ENCODE data around the gene SAT2.
A peak's percentile ranks its signal among the peaks of the same experiment; 100 is the strongest.

The SAT2 gene

GRCh38 chr17:7591596-7591995, 36.0 kb downstream of the SAT2 start:
- Histone ChIP-seq H3K9me3 (ENCODE audit: control insufficient read depth, insufficient read depth, low read length) (no peaks in the 10 kb centered on the region), H3K9ac (ENCODE audit: low read depth, low read length) (no peak overlapping the region), H3K27ac (ENCODE audit: low read depth, low read length) (peak overlapping the region; percentile 96), H3K36me3 (ENCODE audit: control insufficient read depth, insufficient read depth, low read length) (peaks cover 68% of the 10 kb centered on the region), H3K27me3 (ENCODE audit: control insufficient read depth, insufficient read depth, low read length) (no peaks in the 10 kb centered on the region), H3K4me3 (ENCODE audit: low read depth, low read length) (no peak overlapping the region), H3K4me1 (ENCODE audit: control insufficient read depth, insufficient read depth, low read length) (peaks cover 14% of the 10 kb centered on the region)

- H3K36me3 ChIP-seq (ENCODE audit: control insufficient read depth, insufficient read depth, low read length) = peaks cover 63% of the 10 kb centered on the region
- H3K4me3 ChIP-seq (ENCODE audit: low read depth, low read length) = 0 out of 2 replicates have a peak overlapping the region, but pooled peaks have one; percentile 28
- H3K9me3 ChIP-seq (ENCODE audit: control insufficient read depth, insufficient read depth, low read length) = no peaks in the 10 kb centered on the region
- H3K27me3 ChIP-seq (ENCODE audit: control insufficient read depth, insufficient read depth, low read length) = no peaks in the 10 kb centered on the region
- peak overlapping the region; percentile 72 for H3K9ac ChIP-seq (ENCODE audit: low read depth, low read length)
- peaks cover 14% of the 10 kb centered on the region for H3K4me1 ChIP-seq (ENCODE audit: control insufficient read depth, insufficient read depth, low read length)
- peak overlapping the region; percentile 96 for H3K27ac ChIP-seq (ENCODE audit: low read depth, low read length)
Observed at GRCh38 chr17:7590743-7591142, 36.9 kb downstream of the SAT2 start.

GRCh38 chr17:7589891-7590691, 37.5 kb downstream of the SAT2 start, which contains the start of gene SOX15:
SOX15 (minus strand) TSS chr17:7590094; CDS start chr17:7589676, 418 bp downstream.
- H3K9me3 ChIP-seq (ENCODE audit: control insufficient read depth, insufficient read depth, low read length) = no peaks in the 10 kb centered on the region
- peak within 1 kb of the TSS; percentile 96 for H3K27ac ChIP-seq (ENCODE audit: low read depth, low read length)
- peak within 1 kb of the TSS; percentile 76 for H3K4me3 ChIP-seq (ENCODE audit: low read depth, low read length)
- H3K36me3 ChIP-seq (ENCODE audit: control insufficient read depth, insufficient read depth, low read length) = peaks cover 61% of the 10 kb centered on the region
- H3K27me3 ChIP-seq (ENCODE audit: control insufficient read depth, insufficient read depth, low read length) = no peaks in the 10 kb centered on the region
- H3K9ac ChIP-seq (ENCODE audit: low read depth, low read length) = peak within 1 kb of the TSS; percentile 72
- H3K4me1 ChIP-seq (ENCODE audit: control insufficient read depth, insufficient read depth, low read length) = peaks cover 14% of the 10 kb centered on the region

- peaks cover 16% of the 10 kb centered on the region for H3K4me1 ChIP-seq (ENCODE audit: control insufficient read depth, insufficient read depth, low read length)
- H3K4me3 ChIP-seq (ENCODE audit: low read depth, low read length) = peak overlapping the region; percentile 76
- H3K9me3 ChIP-seq (ENCODE audit: control insufficient read depth, insufficient read depth, low read length) = no peaks in the 10 kb centered on the region
- H3K36me3 ChIP-seq (ENCODE audit: control insufficient read depth, insufficient read depth, low read length) = peaks cover 53% of the 10 kb centered on the region
- H3K9ac ChIP-seq (ENCODE audit: low read depth, low read length) = peak overlapping the region; percentile 61
- peak overlapping the region; percentile 96 for H3K27ac ChIP-seq (ENCODE audit: low read depth, low read length)
- H3K27me3 ChIP-seq (ENCODE audit: control insufficient read depth, insufficient read depth, low read length) = no peaks in the 10 kb centered on the region
Observed at GRCh38 chr17:7589204-7589868, 38.3 kb downstream of the SAT2 start.

GRCh38 chr17:7588553-7589203, 38.9 kb downstream of the SAT2 start:
- peak overlapping the region; percentile 96 for H3K27ac ChIP-seq (ENCODE audit: low read depth, low read length)
- no peaks in the 10 kb centered on the region for H3K27me3 ChIP-seq (ENCODE audit: control insufficient read depth, insufficient read depth, low read length)
- H3K9ac ChIP-seq (ENCODE audit: low read depth, low read length) = peak overlapping the region; percentile 61
- peaks cover 47% of the 10 kb centered on the region for H3K36me3 ChIP-seq (ENCODE audit: control insufficient read depth, insufficient read depth, low read length)
- H3K4me1 ChIP-seq (ENCODE audit: control insufficient read depth, insufficient read depth, low read length) = peaks cover 17% of the 10 kb centered on the region
- peak overlapping the region; percentile 76 for H3K4me3 ChIP-seq (ENCODE audit: low read depth, low read length)
- H3K9me3 ChIP-seq (ENCODE audit: control insufficient read depth, insufficient read depth, low read length) = no peaks in the 10 kb centered on the region

GRCh38 chr17:7587420-7588151, 40.0 kb downstream of the SAT2 start:
- H3K9me3 ChIP-seq (ENCODE audit: control insufficient read depth, insufficient read depth, low read length) = no peaks in the 10 kb centered on the region
- H3K27ac ChIP-seq (ENCODE audit: low read depth, low read length) = no peak overlapping the region
- H3K27me3 ChIP-seq (ENCODE audit: control insufficient read depth, insufficient read depth, low read length) = no peaks in the 10 kb centered on the region
- no peak overlapping the region for H3K9ac ChIP-seq (ENCODE audit: low read depth, low read length)
- peaks cover 36% of the 10 kb centered on the region for H3K36me3 ChIP-seq (ENCODE audit: control insufficient read depth, insufficient read depth, low read length)
- H3K4me3 ChIP-seq (ENCODE audit: low read depth, low read length) = no peak overlapping the region; the same call in 1 of the 2 replicates
- peaks cover 26% of the 10 kb centered on the region for H3K4me1 ChIP-seq (ENCODE audit: control insufficient read depth, insufficient read depth, low read length)

GRCh38 chr17:7586673-7587419, 40.8 kb downstream of the SAT2 start:
- Histone ChIP-seq H3K9ac (ENCODE audit: low read depth, low read length) (no peak overlapping the region), H3K4me3 (ENCODE audit: low read depth, low read length) (no peak overlapping the region), H3K36me3 (ENCODE audit: control insufficient read depth, insufficient read depth, low read length) (peaks cover 28% of the 10 kb centered on the region), H3K4me1 (ENCODE audit: control insufficient read depth, insufficient read depth, low read length) (peaks cover 29% of the 10 kb centered on the region), H3K9me3 (ENCODE audit: control insufficient read depth, insufficient read depth, low read length) (no peaks in the 10 kb centered on the region), H3K27ac (ENCODE audit: low read depth, low read length) (no peak overlapping the region), H3K27me3 (ENCODE audit: control insufficient read depth, insufficient read depth, low read length) (no peaks in the 10 kb centered on the region)

GRCh38 chr17:7583253-7584109, 44.1 kb downstream of the SAT2 start, which contains the start of gene MPDU1:
MPDU1 (plus strand) TSS chr17:7583852; CDS start chr17:7583863, 11 bp downstream.
- Histone ChIP-seq H3K4me3 (ENCODE audit: low read depth, low read length) (peak within 1 kb of the TSS; percentile 81), H3K9ac (ENCODE audit: low read depth, low read length) (peak within 1 kb of the TSS; percentile 98), H3K36me3 (ENCODE audit: control insufficient read depth, insufficient read depth, low read length) (peaks cover 26% of the 10 kb centered on the region), H3K9me3 (ENCODE audit: control insufficient read depth, insufficient read depth, low read length) (no peaks in the 10 kb centered on the region), H3K27ac (ENCODE audit: low read depth, low read length) (peak within 1 kb of the TSS; percentile 100), H3K4me1 (ENCODE audit: control insufficient read depth, insufficient read depth, low read length) (peaks cover 15% of the 10 kb centered on the region; the same call in 1 of the 2 replicates), H3K27me3 (ENCODE audit: control insufficient read depth, insufficient read depth, low read length) (no peaks in the 10 kb centered on the region)

- peaks cover 15% of the 10 kb centered on the region; the same call in 1 of the 2 replicates for H3K4me1 ChIP-seq (ENCODE audit: control insufficient read depth, insufficient read depth, low read length)
- H3K9ac ChIP-seq (ENCODE audit: low read depth, low read length) = peak overlapping the region; percentile 98
- H3K36me3 ChIP-seq (ENCODE audit: control insufficient read depth, insufficient read depth, low read length) = peaks cover 30% of the 10 kb centered on the region
- H3K9me3 ChIP-seq (ENCODE audit: control insufficient read depth, insufficient read depth, low read length) = no peaks in the 10 kb centered on the region
- peak overlapping the region; percentile 81 for H3K4me3 ChIP-seq (ENCODE audit: low read depth, low read length)
- no peaks in the 10 kb centered on the region for H3K27me3 ChIP-seq (ENCODE audit: control insufficient read depth, insufficient read depth, low read length)
- H3K27ac ChIP-seq (ENCODE audit: low read depth, low read length) = peak overlapping the region; percentile 100
Observed at GRCh38 chr17:7582396-7583252, 45.0 kb downstream of the SAT2 start.

Measured in HUES48 (cell line).